D721Med (cell line): ENCODE measurements around the gene NSDHL.

Experiments used
- DNase-seq: peaks from one replicate; pipeline ENCODE4 v3.0.0; 2011; ENCODE audit warnings: low spot score; ENCODE audit not compliant: insufficient read length
- FAIRE-seq: peaks from 2 replicates; lab custom pipeline; 2011; peaks lifted over from hg19 to GRCh38; lab: Jason Lieb, UNC
- TF ChIP-seq, protein P1 (sequence below): IDR thresholded peaks from 2 replicates; pipeline ENCODE4 v1.5.1; 2012; ENCODE audit warnings: mild to moderate bottlenecking, control low read depth; ENCODE audit not compliant: insufficient read depth; ENCODE audit errors: missing control alignments

NSDHL gene

DNA sequence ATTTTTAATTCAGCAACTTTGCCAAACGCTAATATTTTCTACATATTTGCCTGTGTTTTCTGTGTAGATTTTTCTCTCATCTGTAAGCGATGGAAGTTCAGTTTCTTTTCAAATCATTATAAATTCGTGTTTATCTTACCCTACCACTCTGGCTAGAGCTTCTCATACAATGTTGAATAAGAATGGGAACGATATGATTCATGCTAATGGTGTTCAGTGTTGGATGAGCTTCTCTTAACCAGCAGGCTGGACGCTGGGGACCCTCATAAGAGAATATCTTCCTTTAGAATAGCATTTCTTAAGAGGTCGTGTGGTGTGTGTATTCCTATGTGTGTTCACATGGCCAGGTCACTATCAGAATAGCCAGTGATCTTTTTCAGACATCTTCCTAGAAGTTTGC is 31.0 kb downstream of the NSDHL start:
- FAIRE-seq (no peak), DNase-seq (no peak)
- TF ChIP-seq, protein P1, sequence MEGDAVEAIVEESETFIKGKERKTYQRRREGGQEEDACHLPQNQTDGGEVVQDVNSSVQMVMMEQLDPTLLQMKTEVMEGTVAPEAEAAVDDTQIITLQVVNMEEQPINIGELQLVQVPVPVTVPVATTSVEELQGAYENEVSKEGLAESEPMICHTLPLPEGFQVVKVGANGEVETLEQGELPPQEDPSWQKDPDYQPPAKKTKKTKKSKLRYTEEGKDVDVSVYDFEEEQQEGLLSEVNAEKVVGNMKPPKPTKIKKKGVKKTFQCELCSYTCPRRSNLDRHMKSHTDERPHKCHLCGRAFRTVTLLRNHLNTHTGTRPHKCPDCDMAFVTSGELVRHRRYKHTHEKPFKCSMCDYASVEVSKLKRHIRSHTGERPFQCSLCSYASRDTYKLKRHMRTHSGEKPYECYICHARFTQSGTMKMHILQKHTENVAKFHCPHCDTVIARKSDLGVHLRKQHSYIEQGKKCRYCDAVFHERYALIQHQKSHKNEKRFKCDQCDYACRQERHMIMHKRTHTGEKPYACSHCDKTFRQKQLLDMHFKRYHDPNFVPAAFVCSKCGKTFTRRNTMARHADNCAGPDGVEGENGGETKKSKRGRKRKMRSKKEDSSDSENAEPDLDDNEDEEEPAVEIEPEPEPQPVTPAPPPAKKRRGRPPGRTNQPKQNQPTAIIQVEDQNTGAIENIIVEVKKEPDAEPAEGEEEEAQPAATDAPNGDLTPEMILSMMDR = no peak

DNA sequence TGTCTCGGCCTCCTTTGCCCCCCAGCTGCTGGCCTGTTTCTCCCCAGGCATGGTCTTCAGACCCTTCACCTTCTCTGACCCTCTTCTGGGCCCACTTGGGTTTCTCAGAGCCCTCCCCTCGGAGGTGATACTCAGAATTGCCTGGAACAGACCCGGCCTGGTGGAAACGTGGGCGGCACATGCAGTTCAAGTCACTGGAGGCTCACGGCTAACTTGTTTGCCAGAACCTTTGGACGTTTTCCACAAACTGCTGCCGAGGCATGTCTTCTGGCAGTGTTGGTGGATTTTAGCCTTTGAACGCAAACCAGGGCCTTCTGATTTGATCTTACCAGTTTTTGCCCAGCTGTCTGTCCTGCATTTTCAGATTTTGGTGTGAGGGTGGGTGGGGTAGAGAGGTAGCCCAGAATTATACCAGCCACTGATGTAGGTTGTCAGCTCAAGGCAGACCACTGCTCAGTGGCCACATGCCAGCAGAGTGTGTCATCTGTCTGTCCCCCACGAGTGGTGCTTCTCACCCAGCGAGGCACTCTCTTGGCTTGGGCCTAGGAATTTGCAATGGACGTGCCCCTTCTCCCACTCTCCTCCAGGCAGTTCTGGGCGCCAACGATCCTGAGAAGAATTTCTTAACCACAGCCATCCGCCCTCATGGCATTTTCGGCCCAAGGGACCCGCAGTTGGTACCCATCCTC is 34.5 kb downstream of the NSDHL start:
- no peak for FAIRE-seq
- TF ChIP-seq, protein P1 = no peak
- no peak for DNase-seq

DNA sequence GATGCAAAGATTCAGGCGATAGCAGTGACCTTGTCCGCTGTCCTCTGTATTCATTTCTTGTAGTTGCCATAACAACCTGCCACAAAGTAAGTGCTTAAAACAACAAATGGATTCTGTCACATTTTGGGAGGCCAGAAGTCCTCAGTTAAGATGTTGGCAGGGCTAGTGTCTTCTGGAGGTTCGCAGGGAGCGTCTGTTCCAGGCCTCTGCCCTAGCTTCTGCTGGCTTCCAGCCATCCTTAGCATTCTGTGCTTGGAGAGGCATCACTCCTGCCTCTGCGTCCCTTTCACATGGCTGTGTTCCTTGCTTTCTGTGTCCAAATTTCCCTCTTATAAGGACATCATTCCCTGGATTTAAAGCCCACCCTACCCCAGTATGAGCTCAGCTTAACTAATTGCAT is 35.5 kb downstream of the NSDHL start:
- FAIRE-seq (no peak), DNase-seq (no peak)
- TF ChIP-seq, protein P1 = no peak

DNA sequence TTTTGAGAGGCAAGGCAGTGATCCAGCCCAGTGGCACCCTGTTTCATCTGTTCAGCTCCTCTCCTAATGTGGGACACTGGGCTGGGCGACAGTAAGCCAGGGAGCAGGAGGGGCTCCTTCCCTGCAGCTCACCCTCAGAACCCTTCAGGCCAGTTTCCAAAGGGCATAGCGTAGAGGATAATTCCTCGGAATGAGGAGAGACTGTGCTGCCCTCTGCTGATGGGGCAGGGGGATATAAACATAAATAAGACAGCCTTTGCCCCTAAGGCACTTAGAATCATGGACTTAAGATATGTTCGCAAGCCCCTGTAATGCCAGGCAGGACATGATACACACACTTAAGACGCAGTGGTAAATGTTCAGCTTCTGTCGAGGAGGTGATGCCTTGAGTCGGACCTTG is 39.1 kb downstream of the NSDHL start:
- no peak for DNase-seq

DNA sequence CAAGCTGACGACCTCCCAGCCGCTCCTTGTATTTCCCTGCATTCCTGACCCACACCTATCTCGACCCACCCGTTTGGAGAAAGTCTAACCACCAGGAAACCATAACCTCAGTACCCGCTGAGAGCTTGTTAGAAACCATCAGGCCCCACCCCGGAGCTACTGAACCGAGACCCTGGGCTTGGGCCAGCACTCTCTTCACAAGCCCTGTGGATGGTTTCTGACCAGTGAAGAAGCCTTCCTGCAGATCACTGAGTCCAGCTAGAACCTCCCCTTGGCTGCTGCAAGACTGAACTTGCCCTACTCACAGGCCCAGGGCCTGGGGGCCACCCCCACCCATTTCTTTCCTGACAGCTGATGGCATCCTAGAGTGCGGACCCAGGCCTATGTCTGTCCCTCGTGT is 40.4 kb downstream of the NSDHL start:
- FAIRE-seq (no peak), DNase-seq (no peak)
- TF ChIP-seq, protein P1 = no peak

More for the DNA sequence above, 39.1 kb downstream of the NSDHL start:
- TF ChIP-seq, protein P1 = peak; percentile 10
- no peak for FAIRE-seq

DNA sequence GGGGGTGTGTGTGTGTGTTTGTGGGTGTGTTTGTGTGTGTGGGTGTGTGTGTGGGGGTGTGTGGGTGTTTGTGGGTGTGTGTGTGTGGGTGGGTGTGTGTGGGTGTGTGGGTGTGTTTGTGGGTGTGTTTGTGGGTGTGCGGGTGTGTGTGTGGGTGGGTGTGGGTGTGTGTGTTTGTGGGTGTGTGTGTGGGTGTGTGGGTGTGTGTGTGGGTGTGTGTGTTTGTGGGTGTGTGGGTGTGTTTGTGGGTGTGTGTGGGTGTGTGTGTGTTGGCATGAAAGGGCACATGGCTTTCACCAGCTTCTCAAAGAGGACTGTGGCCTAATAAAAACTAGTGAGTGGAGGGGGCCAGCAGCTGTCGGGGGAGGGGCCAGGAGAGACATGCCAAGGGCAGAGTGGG is 41.7 kb downstream of the NSDHL start:
- DNase-seq (no peak), FAIRE-seq (no peak)
- TF ChIP-seq, protein P1 = no peak

DNA sequence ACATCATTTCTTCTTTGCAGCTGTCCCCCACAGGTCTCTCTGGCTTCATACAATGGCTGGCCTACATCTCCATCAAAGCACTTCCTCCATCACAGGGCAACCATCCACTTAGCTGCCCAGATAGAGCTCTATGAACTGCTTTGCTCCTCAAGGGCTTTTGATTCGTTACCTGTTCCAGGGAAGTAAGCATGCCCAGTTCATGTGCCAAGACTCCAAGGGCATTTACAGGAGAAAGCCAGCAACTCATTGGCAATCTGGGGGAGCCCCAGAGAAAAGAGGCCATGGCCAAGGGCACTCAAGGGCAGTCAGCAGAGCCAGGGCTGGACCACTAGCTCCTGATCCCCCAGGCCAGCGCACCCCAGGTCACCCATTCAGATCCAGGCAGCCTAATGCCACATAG is 42.5 kb downstream of the NSDHL start:
- DNase-seq (no peak), FAIRE-seq (no peak)
- TF ChIP-seq, protein P1 = no peak
